Endothelial cell of umbilical vein (primary cell): Measurements from ENCODE around the gene TMEM140.

Source experiments
- EZH2 ChIP-seq: IDR thresholded peaks from 2 replicates; pipeline ENCODE4 v1.6.1; 2012; ENCODE audit warnings: borderline replicate concordance, low read depth, mild to moderate bottlenecking, moderate library complexity, low read length, inconsistent platforms; ENCODE audit not compliant: severe bottlenecking
- GATA2 ChIP-seq: IDR thresholded peaks from 2 replicates; pipeline ENCODE4 v1.7.0; 2011; ENCODE audit warnings: low read depth, mild to moderate bottlenecking, moderate library complexity, mixed read lengths, low read length; ENCODE audit not compliant: insufficient read length, insufficient read depth
- POLR2AphosphoS5 ChIP-seq: IDR thresholded peaks from 2 replicates; pipeline ENCODE4 v1.6.1; 2012; ENCODE audit warnings: low read depth, mild to moderate bottlenecking, control low read depth, low read length, moderate library complexity; ENCODE audit not compliant: insufficient read depth
- TF ChIP-seq, protein P1 (sequence below), 2 donors: IDR thresholded peaks; 1 replicate in 1 of 2; 2 replicates in 1 of 2; pipeline ENCODE4 v1.5.1; 2011; ENCODE audit warnings: low read length in 2 of 2, mild to moderate bottlenecking in 2 of 2, moderate library complexity in 2 of 2, control low read depth in 1 of 2, inconsistent platforms in 1 of 2, low read depth in 1 of 2; ENCODE audit not compliant: insufficient read depth in 1 of 2; ENCODE audit errors: extremely low read depth in 1 of 2

DNA sequence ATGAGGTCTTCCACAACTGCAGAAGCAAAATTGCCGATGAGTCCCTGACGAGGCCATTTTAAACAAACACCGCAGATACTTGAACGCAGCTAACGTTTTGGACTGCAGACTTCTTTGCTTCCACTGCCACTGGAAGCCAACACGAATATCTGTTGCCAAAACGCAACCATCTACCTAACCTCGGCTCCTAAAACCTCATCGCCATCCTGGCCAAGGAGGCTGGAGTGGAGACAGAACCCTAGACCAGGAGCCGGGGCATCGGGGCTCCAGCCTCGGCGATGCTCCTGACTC lies 63.0 kb downstream of the TMEM140 start:
- TF ChIP-seq, protein P1, sequence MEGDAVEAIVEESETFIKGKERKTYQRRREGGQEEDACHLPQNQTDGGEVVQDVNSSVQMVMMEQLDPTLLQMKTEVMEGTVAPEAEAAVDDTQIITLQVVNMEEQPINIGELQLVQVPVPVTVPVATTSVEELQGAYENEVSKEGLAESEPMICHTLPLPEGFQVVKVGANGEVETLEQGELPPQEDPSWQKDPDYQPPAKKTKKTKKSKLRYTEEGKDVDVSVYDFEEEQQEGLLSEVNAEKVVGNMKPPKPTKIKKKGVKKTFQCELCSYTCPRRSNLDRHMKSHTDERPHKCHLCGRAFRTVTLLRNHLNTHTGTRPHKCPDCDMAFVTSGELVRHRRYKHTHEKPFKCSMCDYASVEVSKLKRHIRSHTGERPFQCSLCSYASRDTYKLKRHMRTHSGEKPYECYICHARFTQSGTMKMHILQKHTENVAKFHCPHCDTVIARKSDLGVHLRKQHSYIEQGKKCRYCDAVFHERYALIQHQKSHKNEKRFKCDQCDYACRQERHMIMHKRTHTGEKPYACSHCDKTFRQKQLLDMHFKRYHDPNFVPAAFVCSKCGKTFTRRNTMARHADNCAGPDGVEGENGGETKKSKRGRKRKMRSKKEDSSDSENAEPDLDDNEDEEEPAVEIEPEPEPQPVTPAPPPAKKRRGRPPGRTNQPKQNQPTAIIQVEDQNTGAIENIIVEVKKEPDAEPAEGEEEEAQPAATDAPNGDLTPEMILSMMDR (IDR thresholded peaks at IDR 0.05; ENCODE audit: extremely low read depth in 1 of 2, insufficient read depth in 1 of 2, low read depth in 1 of 2, low read length in 2 of 2): no peak
- no peak for TF ChIP-seq GATA2
- no peak for TF ChIP-seq EZH2
- no peak for TF ChIP-seq POLR2AphosphoS5
